ENCODE data around the gene HACD3. TPM values are rescaled to one million over a fixed set of nuclear protein-coding genes. Genes with fewer than 3 reads are reported as not detected.

Gene HACD3
- total and polyA plus RNA-seq, 2 experiments from 2014 or later: 127 to 171 TPM

- H3K36me3 ChIP-seq (replicated peaks; ENCODE audit: insufficient read depth, low read depth): no peaks in the 10 kb centered on the region
These were observed 23.4 kb downstream of the HACD3 start for GRCh38 chr15:65553691-65554090.

DNA sequence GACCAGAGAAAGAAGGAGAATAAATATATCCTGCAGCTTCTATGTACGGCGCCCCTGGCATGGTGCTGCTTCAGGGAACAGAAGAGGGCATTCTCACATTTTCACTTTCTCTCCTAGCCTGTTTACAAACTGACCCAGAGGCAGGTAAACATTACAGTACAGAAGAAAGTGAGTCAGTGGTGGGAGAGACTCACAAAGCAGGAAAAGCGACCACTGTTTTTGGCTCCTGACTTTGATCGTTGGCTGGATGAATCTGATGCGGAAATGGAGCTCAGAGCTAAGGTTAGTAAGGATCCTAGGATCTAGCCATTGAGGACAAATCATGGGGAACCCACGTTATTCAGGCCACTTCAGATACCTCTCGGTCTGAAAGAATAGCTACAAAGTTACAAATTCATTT is 26.4 kb downstream of the HACD3 start:
- WGBS (ENCODE audit: low lambda C conversion rate, missing lambda C conversion rate): 99% methylated on average over 7 of the region's 7 CpGs
- TF ChIP-seq EZH2phosphoT487 (IDR thresholded peaks at IDR 0.05; ENCODE audit: low read depth, severe bottlenecking, unreplicated experiment) (no peak), EZH2 (IDR thresholded peaks at IDR 0.05; ENCODE audit: borderline replicate concordance) (no peak), CTCF (IDR thresholded peaks at IDR 0.05; ENCODE audit: poor library complexity) (no peak)
- Histone ChIP-seq H2AFZ (no peak overlapping the region), H3K79me2 (peaks cover 59% of the 10 kb centered on the region), H3K4me3 (no peak overlapping the region), H3K4me2 (no peak overlapping the region), H3K36me3 (replicated peaks; ENCODE audit: insufficient read depth, low read depth) (no peaks in the 10 kb centered on the region), H3K9me3 (ENCODE audit: low read depth) (no peaks in the 10 kb centered on the region), H3K9me2 (replicated peaks; ENCODE audit: insufficient read depth) (no peaks in the 10 kb centered on the region), H3K27ac (no peak overlapping the region), H3K27me3 (no peaks in the 10 kb centered on the region), H3K4me1 (ENCODE audit: insufficient read depth) (no peaks in the 10 kb centered on the region), H4K20me1 (ENCODE audit: insufficient read depth, poor library complexity, severe bottlenecking) (peaks cover 8% of the 10 kb centered on the region)
- no peak for DNase-seq (ENCODE audit: low spot score)

More at GRCh38 chr15:65553691-65554090, 23.4 kb downstream of the HACD3 start:
- no peak overlapping the region for H3K4me2 ChIP-seq
- 99% methylated on average over 3 of the region's 3 CpGs for WGBS (ENCODE audit: low lambda C conversion rate, missing lambda C conversion rate)
- no peak for DNase-seq (ENCODE audit: low spot score)
- no peak overlapping the region for H3K4me3 ChIP-seq
- H4K20me1 ChIP-seq (ENCODE audit: insufficient read depth, poor library complexity, severe bottlenecking): peaks cover 22% of the 10 kb centered on the region
- H3K27ac ChIP-seq: no peak overlapping the region
- no peaks in the 10 kb centered on the region for H3K9me3 ChIP-seq (ENCODE audit: low read depth)
- no peaks in the 10 kb centered on the region for H3K4me1 ChIP-seq (ENCODE audit: insufficient read depth)
- H3K79me2 ChIP-seq: peaks cover 67% of the 10 kb centered on the region
- no peaks in the 10 kb centered on the region for H3K27me3 ChIP-seq
- no peak for TF ChIP-seq EZH2phosphoT487 (IDR thresholded peaks at IDR 0.05; ENCODE audit: low read depth, severe bottlenecking, unreplicated experiment)
- no peak for TF ChIP-seq EZH2 (IDR thresholded peaks at IDR 0.05; ENCODE audit: borderline replicate concordance)
- TF ChIP-seq CTCF (IDR thresholded peaks at IDR 0.05; ENCODE audit: poor library complexity): no peak
- no peak overlapping the region for H2AFZ ChIP-seq
- no peaks in the 10 kb centered on the region for H3K9me2 ChIP-seq (replicated peaks; ENCODE audit: insufficient read depth)

- no peak overlapping the region for H3K4me3 ChIP-seq
- no peaks in the 10 kb centered on the region for H3K9me2 ChIP-seq (replicated peaks; ENCODE audit: insufficient read depth)
- H3K27ac ChIP-seq: no peak overlapping the region
- whole genome bisulfite sequencing (ENCODE audit: low lambda C conversion rate, missing lambda C conversion rate): 96% methylated on average over 5 of the region's 5 CpGs
- H3K9me3 ChIP-seq (ENCODE audit: low read depth): no peaks in the 10 kb centered on the region
- H3K4me2 ChIP-seq: no peak overlapping the region
- no peak overlapping the region for H2AFZ ChIP-seq
- H3K36me3 ChIP-seq (replicated peaks; ENCODE audit: insufficient read depth, low read depth): no peaks in the 10 kb centered on the region
- TF ChIP-seq EZH2phosphoT487 (IDR thresholded peaks at IDR 0.05; ENCODE audit: low read depth, severe bottlenecking, unreplicated experiment) (no peak), CTCF (IDR thresholded peaks at IDR 0.05; ENCODE audit: poor library complexity) (no peak), EZH2 (IDR thresholded peaks at IDR 0.05; ENCODE audit: borderline replicate concordance) (no peak)
- DNase-seq (ENCODE audit: low spot score): no peak
- no peaks in the 10 kb centered on the region for H3K4me1 ChIP-seq (ENCODE audit: insufficient read depth)
- H3K79me2 ChIP-seq: peaks cover 45% of the 10 kb centered on the region
- H3K27me3 ChIP-seq: no peaks in the 10 kb centered on the region
- no peaks in the 10 kb centered on the region for H4K20me1 ChIP-seq (ENCODE audit: insufficient read depth, poor library complexity, severe bottlenecking)
These were observed 28.1 kb downstream of the HACD3 start for GRCh38 chr15:65558336-65558735.
